Measurements from ENCODE around the gene ELF5.

ELF5 gene

GRCh38 chr11:34524696-34525095 is 11.1 kb upstream of the ELF5 start:
- H3K36me3 ChIP-seq (ENCODE audit: control insufficient read depth, insufficient read depth, low read length): no peaks in the 10 kb centered on the region
- no peak overlapping the region for H3K27ac ChIP-seq (ENCODE audit: insufficient read depth, low read length, poor library complexity, severe bottlenecking)
- no peak for DNase-seq
- H3K4me3 ChIP-seq (ENCODE audit: insufficient read depth, low read depth, low read length, poor library complexity, severe bottlenecking): no peak overlapping the region
- no peaks in the 10 kb centered on the region for H3K4me1 ChIP-seq (ENCODE audit: control insufficient read depth, insufficient read depth, low read length, poor library complexity, severe bottlenecking)
- no peaks in the 10 kb centered on the region for H3K27me3 ChIP-seq (replicated peaks; ENCODE audit: control insufficient read depth, insufficient read depth, low read length, poor library complexity, severe bottlenecking)
- no peaks in the 10 kb centered on the region for H3K9me3 ChIP-seq (ENCODE audit: control insufficient read depth, low read length)

- H3K9me3 ChIP-seq (ENCODE audit: control insufficient read depth, low read length): no peaks in the 10 kb centered on the region
- no peak for DNase-seq
- H3K4me1 ChIP-seq (ENCODE audit: control insufficient read depth, insufficient read depth, low read length, poor library complexity, severe bottlenecking): no peaks in the 10 kb centered on the region
- H3K27me3 ChIP-seq (replicated peaks; ENCODE audit: control insufficient read depth, insufficient read depth, low read length, poor library complexity, severe bottlenecking): no peaks in the 10 kb centered on the region
- no peaks in the 10 kb centered on the region for H3K36me3 ChIP-seq (ENCODE audit: control insufficient read depth, insufficient read depth, low read length)
- no peak overlapping the region for H3K4me3 ChIP-seq (ENCODE audit: insufficient read depth, low read depth, low read length, poor library complexity, severe bottlenecking)
- no peak overlapping the region for H3K27ac ChIP-seq (ENCODE audit: insufficient read depth, low read length, poor library complexity, severe bottlenecking)
Observed at GRCh38 chr11:34523053-34523452, 9.5 kb upstream of the ELF5 start.

- H3K9me3 ChIP-seq (ENCODE audit: control insufficient read depth, low read length): no peaks in the 10 kb centered on the region
- no peak for DNase-seq
- no peaks in the 10 kb centered on the region for H3K27me3 ChIP-seq (replicated peaks; ENCODE audit: control insufficient read depth, insufficient read depth, low read length, poor library complexity, severe bottlenecking)
- H3K36me3 ChIP-seq (ENCODE audit: control insufficient read depth, insufficient read depth, low read length): no peaks in the 10 kb centered on the region
- H3K27ac ChIP-seq (ENCODE audit: insufficient read depth, low read length, poor library complexity, severe bottlenecking): no peak overlapping the region
- H3K4me3 ChIP-seq (ENCODE audit: insufficient read depth, low read depth, low read length, poor library complexity, severe bottlenecking): no peak overlapping the region
- H3K4me1 ChIP-seq (ENCODE audit: control insufficient read depth, insufficient read depth, low read length, poor library complexity, severe bottlenecking): no peaks in the 10 kb centered on the region
Observed at GRCh38 chr11:34522188-34522587, 8.6 kb upstream of the ELF5 start.

- Histone ChIP-seq H3K27me3 (replicated peaks; ENCODE audit: control insufficient read depth, insufficient read depth, low read length, poor library complexity, severe bottlenecking) (no peaks in the 10 kb centered on the region), H3K4me1 (ENCODE audit: control insufficient read depth, insufficient read depth, low read length, poor library complexity, severe bottlenecking) (no peaks in the 10 kb centered on the region), H3K27ac (ENCODE audit: insufficient read depth, low read length, poor library complexity, severe bottlenecking) (no peak overlapping the region), H3K36me3 (ENCODE audit: control insufficient read depth, insufficient read depth, low read length) (no peaks in the 10 kb centered on the region), H3K4me3 (ENCODE audit: insufficient read depth, low read depth, low read length, poor library complexity, severe bottlenecking) (no peak overlapping the region), H3K9me3 (ENCODE audit: control insufficient read depth, low read length) (no peaks in the 10 kb centered on the region)
- DNase-seq: no peak
Observed at GRCh38 chr11:34521265-34521664, 7.7 kb upstream of the ELF5 start.

GRCh38 chr11:34519595-34520235 is 6.1 kb upstream of the ELF5 start:
- Histone ChIP-seq H3K4me3 (ENCODE audit: insufficient read depth, low read depth, low read length, poor library complexity, severe bottlenecking) (no peak overlapping the region), H3K36me3 (ENCODE audit: control insufficient read depth, insufficient read depth, low read length) (no peaks in the 10 kb centered on the region), H3K9me3 (ENCODE audit: control insufficient read depth, low read length) (no peaks in the 10 kb centered on the region), H3K27me3 (replicated peaks; ENCODE audit: control insufficient read depth, insufficient read depth, low read length, poor library complexity, severe bottlenecking) (no peaks in the 10 kb centered on the region), H3K27ac (ENCODE audit: insufficient read depth, low read length, poor library complexity, severe bottlenecking) (no peak overlapping the region), H3K4me1 (ENCODE audit: control insufficient read depth, insufficient read depth, low read length, poor library complexity, severe bottlenecking) (no peaks in the 10 kb centered on the region)
- no peak for DNase-seq

GRCh38 chr11:34516247-34517040 is 2.9 kb upstream of the ELF5 start:
- H3K27me3 ChIP-seq (replicated peaks; ENCODE audit: control insufficient read depth, insufficient read depth, low read length, poor library complexity, severe bottlenecking): no peaks in the 10 kb centered on the region
- H3K9me3 ChIP-seq (ENCODE audit: control insufficient read depth, low read length): no peaks in the 10 kb centered on the region
- DNase-seq: no peak
- H3K36me3 ChIP-seq (ENCODE audit: control insufficient read depth, insufficient read depth, low read length): no peaks in the 10 kb centered on the region
- no peak overlapping the region for H3K4me3 ChIP-seq (ENCODE audit: insufficient read depth, low read depth, low read length, poor library complexity, severe bottlenecking)
- H3K27ac ChIP-seq (ENCODE audit: insufficient read depth, low read length, poor library complexity, severe bottlenecking): no peak overlapping the region
- H3K4me1 ChIP-seq (ENCODE audit: control insufficient read depth, insufficient read depth, low read length, poor library complexity, severe bottlenecking): no peaks in the 10 kb centered on the region

GRCh38 chr11:34514597-34514996 is 1.0 kb upstream of the ELF5 start:
- Histone ChIP-seq H3K4me3 (ENCODE audit: insufficient read depth, low read depth, low read length, poor library complexity, severe bottlenecking) (no peak overlapping the region), H3K4me1 (ENCODE audit: control insufficient read depth, insufficient read depth, low read length, poor library complexity, severe bottlenecking) (no peaks in the 10 kb centered on the region), H3K9me3 (ENCODE audit: control insufficient read depth, low read length) (no peaks in the 10 kb centered on the region), H3K27me3 (replicated peaks; ENCODE audit: control insufficient read depth, insufficient read depth, low read length, poor library complexity, severe bottlenecking) (no peaks in the 10 kb centered on the region), H3K36me3 (ENCODE audit: control insufficient read depth, insufficient read depth, low read length) (no peaks in the 10 kb centered on the region), H3K27ac (ENCODE audit: insufficient read depth, low read length, poor library complexity, severe bottlenecking) (no peak overlapping the region)
- no peak for DNase-seq

- no peak overlapping the region for H3K27ac ChIP-seq (ENCODE audit: insufficient read depth, low read length, poor library complexity, severe bottlenecking)
- H3K27me3 ChIP-seq (replicated peaks; ENCODE audit: control insufficient read depth, insufficient read depth, low read length, poor library complexity, severe bottlenecking): no peaks in the 10 kb centered on the region
- no peaks in the 10 kb centered on the region for H3K36me3 ChIP-seq (ENCODE audit: control insufficient read depth, insufficient read depth, low read length)
- no peaks in the 10 kb centered on the region for H3K9me3 ChIP-seq (ENCODE audit: control insufficient read depth, low read length)
- DNase-seq: peak in 1 of 3 donors; percentile 8
- no peak overlapping the region for H3K4me3 ChIP-seq (ENCODE audit: insufficient read depth, low read depth, low read length, poor library complexity, severe bottlenecking)
- H3K4me1 ChIP-seq (ENCODE audit: control insufficient read depth, insufficient read depth, low read length, poor library complexity, severe bottlenecking): no peaks in the 10 kb centered on the region
Observed at GRCh38 chr11:34512840-34513681, 533 bp downstream of the ELF5 start.

- H3K9me3 ChIP-seq (ENCODE audit: control insufficient read depth, low read length): no peaks in the 10 kb centered on the region
- no peak overlapping the region for H3K27ac ChIP-seq (ENCODE audit: insufficient read depth, low read length, poor library complexity, severe bottlenecking)
- H3K36me3 ChIP-seq (ENCODE audit: control insufficient read depth, insufficient read depth, low read length): no peaks in the 10 kb centered on the region
- no peaks in the 10 kb centered on the region for H3K27me3 ChIP-seq (replicated peaks; ENCODE audit: control insufficient read depth, insufficient read depth, low read length, poor library complexity, severe bottlenecking)
- DNase-seq: no peak
- H3K4me1 ChIP-seq (ENCODE audit: control insufficient read depth, insufficient read depth, low read length, poor library complexity, severe bottlenecking): no peaks in the 10 kb centered on the region
- no peak overlapping the region for H3K4me3 ChIP-seq (ENCODE audit: insufficient read depth, low read depth, low read length, poor library complexity, severe bottlenecking)
Observed at GRCh38 chr11:34510673-34511072, 2.9 kb downstream of the ELF5 start.

- Histone ChIP-seq H3K9me3 (ENCODE audit: control insufficient read depth, low read length) (no peaks in the 10 kb centered on the region), H3K4me1 (ENCODE audit: control insufficient read depth, insufficient read depth, low read length, poor library complexity, severe bottlenecking) (no peaks in the 10 kb centered on the region), H3K4me3 (ENCODE audit: insufficient read depth, low read depth, low read length, poor library complexity, severe bottlenecking) (no peak overlapping the region), H3K27ac (ENCODE audit: insufficient read depth, low read length, poor library complexity, severe bottlenecking) (no peak overlapping the region), H3K27me3 (replicated peaks; ENCODE audit: control insufficient read depth, insufficient read depth, low read length, poor library complexity, severe bottlenecking) (no peaks in the 10 kb centered on the region), H3K36me3 (ENCODE audit: control insufficient read depth, insufficient read depth, low read length) (no peaks in the 10 kb centered on the region)
- DNase-seq: no peak
Observed at GRCh38 chr11:34510218-34510617, 3.4 kb downstream of the ELF5 start.
